ENCODE results near the gene LGMN.

LGMN gene

GRCh38 chr14:92792885-92793284 is 44.5 kb upstream of the LGMN start:
- Histone ChIP-seq H3K27ac (ENCODE audit: extremely low read depth, low read depth, low read length) (no peak overlapping the region), H3K4me1 (ENCODE audit: control insufficient read depth, insufficient read depth, low read length) (peaks cover 4% of the 10 kb centered on the region; the same call in 1 of the 2 replicates), H3K36me3 (ENCODE audit: control insufficient read depth in 2 of 2, insufficient read depth in 1 of 2, low read length in 2 of 2) (peaks cover 4 to 9% of the 10 kb centered on the region in 2 experiments; a peak in 2 of 3 replicates), H3K9me3 (ENCODE audit: control insufficient read depth, insufficient read depth, low read depth, low read length) (no peaks in the 10 kb centered on the region), H3K4me3 (ENCODE audit: low read depth, low read length) (no peak overlapping the region)
- TF ChIP-seq ZNF121 (tag by site-specific recombination; IDR thresholded peaks at IDR 0.05): no peak
- TF ChIP-seq ZBTB8A (tag by site-specific recombination; IDR thresholded peaks at IDR 0.05): no peak
- no peak for TF ChIP-seq ZNF37A (tag by site-specific recombination; IDR thresholded peaks at IDR 0.05)
- TF ChIP-seq ZNF48 (tag by site-specific recombination; IDR thresholded peaks at IDR 0.05): no peak
- TF ChIP-seq ZNF404 (tag by site-specific recombination; IDR thresholded peaks at IDR 0.05): no peak
- TF ChIP-seq ZNF138 (tag by site-specific recombination; IDR thresholded peaks at IDR 0.05; ENCODE audit: borderline replicate concordance): no peak
- no peak for TF ChIP-seq ZNF529 (tag by site-specific recombination; IDR thresholded peaks at IDR 0.05; ENCODE audit: insufficient replicate concordance)
- no peak for TF ChIP-seq ZNF302 (tag by site-specific recombination; IDR thresholded peaks at IDR 0.05; ENCODE audit: low read depth)
- no peak for TF ChIP-seq BCL11B (tag by site-specific recombination; IDR thresholded peaks at IDR 0.05; ENCODE audit: low read depth)
- TF ChIP-seq IKZF3 (tag by site-specific recombination; IDR thresholded peaks at IDR 0.05): no peak
- no peak for TF ChIP-seq ZFP41 (tag by site-specific recombination; IDR thresholded peaks at IDR 0.05; ENCODE audit: borderline replicate concordance)
- no peak for TF ChIP-seq ZNF169 (tag by site-specific recombination; IDR thresholded peaks at IDR 0.05)
- no peak for TF ChIP-seq ZNF354C (tag by site-specific recombination; IDR thresholded peaks at IDR 0.05; ENCODE audit: borderline replicate concordance, low read depth)
- TF ChIP-seq PRDM10 (tag by site-specific recombination; IDR thresholded peaks at IDR 0.05): no peak
- no peak for TF ChIP-seq ZFP37 (tag by site-specific recombination; IDR thresholded peaks at IDR 0.05)
- TF ChIP-seq SCRT1 (tag by site-specific recombination; IDR thresholded peaks at IDR 0.05; ENCODE audit: borderline replicate concordance): no peak
- TF ChIP-seq ZNF394 (tag by site-specific recombination; IDR thresholded peaks at IDR 0.05; ENCODE audit: borderline replicate concordance): no peak
- CTCF ChIA-PET: interaction anchor here (0.9 to 1.0 kb wide), 2 partner anchors 8 to 106 kb away, joined by 3 to 5 read pairs; no protein-coding TSS in a partner anchor
- POLR2A ChIA-PET: no interaction called here

GRCh38 chr14:92789457-92790089 is 41.1 kb upstream of the LGMN start:
- ChIA-PET POLR2A (no interaction called here), CTCF (interaction anchor here (1.4 kb wide), 1 partner anchor 102 kb away, joined by 4 read pairs; no protein-coding TSS in a partner anchor)
- Histone ChIP-seq H3K27ac (ENCODE audit: extremely low read depth, low read depth, low read length) (no peak overlapping the region), H3K36me3 (ENCODE audit: control insufficient read depth in 2 of 2, insufficient read depth in 1 of 2, low read length in 2 of 2) (no peaks in the 10 kb centered on the region), H3K4me3 (ENCODE audit: low read depth, low read length) (no peak overlapping the region), H3K9me3 (ENCODE audit: control insufficient read depth, insufficient read depth, low read depth, low read length) (no peaks in the 10 kb centered on the region), H3K4me1 (ENCODE audit: control insufficient read depth, insufficient read depth, low read length) (no peaks in the 10 kb centered on the region)
- TF ChIP-seq ZNF341 (tag by site-specific recombination; IDR thresholded peaks at IDR 0.05; ENCODE audit: low read depth): no peak
- no peak for TF ChIP-seq ZNF221 (tag by site-specific recombination; IDR thresholded peaks at IDR 0.05; ENCODE audit: borderline replicate concordance)
- TF ChIP-seq ZNF426 (tag by site-specific recombination; IDR thresholded peaks at IDR 0.05): no peak
- TF ChIP-seq KLF16 (tag by site-specific recombination; IDR thresholded peaks at IDR 0.05): no peak
- TF ChIP-seq SP7 (tag by site-specific recombination; IDR thresholded peaks at IDR 0.05): peak; percentile 38; the same call in 1 of the 2 replicates
- TF ChIP-seq ZNF488 (tag by site-specific recombination; IDR thresholded peaks at IDR 0.05): no peak
- no peak for TF ChIP-seq ZNF596 (tag by site-specific recombination; IDR thresholded peaks at IDR 0.05)
- no peak for TF ChIP-seq ZNF354C (tag by site-specific recombination; IDR thresholded peaks at IDR 0.05; ENCODE audit: borderline replicate concordance, low read depth)
- TF ChIP-seq ZNF18 (tag by site-specific recombination; IDR thresholded peaks at IDR 0.05): no peak
- TF ChIP-seq ZNF24 (tag by site-specific recombination; IDR thresholded peaks at IDR 0.05): no peak
- TF ChIP-seq ZNF280D (tag by site-specific recombination; IDR thresholded peaks at IDR 0.05): peak; percentile 92

Data from HEK293 (cell line).